ENCODE data around the gene TNNI3K.

GRCh38 chr1:74392840-74393239, 157.7 kb downstream of the TNNI3K start:
- no peak for TF ChIP-seq CTCF (IDR thresholded peaks at IDR 0.05)
- TF ChIP-seq POLR2A (IDR thresholded peaks at IDR 0.05; ENCODE audit: low read depth), result no peak

All from esophagus muscularis mucosa (tissue), 3 donors.